HepG2 (cell line): ENCODE measurements around the gene B4GALT2. TPM values are rescaled to one million over a fixed set of nuclear protein-coding genes. Genes with fewer than 3 reads are reported as not detected.
A peak's percentile ranks its signal among the peaks of the same experiment; 100 is the strongest.

Experiments
- ATAC-seq: fragments of 200-7000 bp; cut with Tn5 transposase; 3 replicates; pipeline ENCODE4 v1.9.1; 2020; ENCODE audit warnings: mild to moderate bottlenecking, moderate library complexity
- BruUV-seq: library from RNA; stranded (reverse); fragments of 400-500 nt; replicated peaks from 2 replicates; lab custom pipeline; 2021; lab: Mats Ljungman, UMichigan
- CTCF ChIA-PET: fragments of 300-600 bp; formaldehyde crosslinking; extraction: SDS; loops from one replicate; lab custom pipeline; 2021; ENCODE audit warnings: low total read pairs, inconsistent platforms, low intra/inter-chr PET ratio; lab: Yijun Ruan, JAX
- POLR2A ChIA-PET: fragments of 350-600 bp; sonication (Branson Sonifier 250); formaldehyde crosslinking; loops from one replicate; lab custom pipeline; 2020; ENCODE audit warnings: antibody characterized with exemption, inconsistent platforms; lab: Yijun Ruan, JAX
- DNase-seq: peaks from one replicate; pipeline ENCODE4 v3.0.0-alpha.2; 2015; ENCODE audit warnings: low spot score
- FAIRE-seq: peaks from 3 replicates; lab custom pipeline; 2011; peaks lifted over from hg19 to GRCh38; lab: Jason Lieb, UNC
- H2AFZ ChIP-seq: one replicate; pipeline ENCODE4 v1.6.1; 2011; ENCODE audit warnings: low read length, inconsistent platforms
- H3K27ac ChIP-seq: fragments of 300-600 bp; 3 replicates; pipeline ENCODE4 v1.8.0; 2011; ENCODE audit warnings: mixed run types, mild to moderate bottlenecking, mixed read lengths, low read length, inconsistent platforms; ENCODE audit not compliant: insufficient read depth; ENCODE audit errors: extremely low read length
- H3K27me3 ChIP-seq, 2 experiments: fragments of 200-600 bp in 1 of 2; 2 replicates in 1 of 2; 3 replicates in 1 of 2; pipeline versions ENCODE4 v1.6.0 to v1.8.0; 2011; ENCODE audit warnings: low read length in 2 of 2, mild to moderate bottlenecking in 2 of 2, moderate library complexity in 2 of 2, inconsistent platforms in 1 of 2; ENCODE audit not compliant: insufficient read depth in 2 of 2, control insufficient read depth in 1 of 2
- H3K36me3 ChIP-seq, 2 experiments: fragments of 200-600 bp in 1 of 2; replicated peaks in 1 of 2; 2 replicates in 1 of 2; 3 replicates in 1 of 2; pipeline versions ENCODE4 v1.5.1 to v1.8.0; 2011; ENCODE audit warnings: low read length in 2 of 2, inconsistent platforms in 1 of 2; ENCODE audit not compliant: insufficient read depth in 2 of 2, control insufficient read depth in 1 of 2
- H3K4me1 ChIP-seq: 2 replicates; pipeline ENCODE4 v1.5.1; 2012; ENCODE audit warnings: low read length, inconsistent platforms; ENCODE audit not compliant: insufficient read depth
- H3K4me2 ChIP-seq: 2 replicates; pipeline ENCODE4 v1.6.0; 2011; ENCODE audit warnings: low read depth, low read length, inconsistent platforms
- H3K4me3 ChIP-seq, 3 experiments: fragments of 200-600 bp in 1 of 3; sonication (generic), shearing (Covaris generic) in 1 of 3; replicated peaks in 1 of 3; 2 replicates each; pipeline ENCODE4 v1.5.1; 2011 to 2016; ENCODE audit warnings: low read length in 3 of 3, inconsistent platforms in 2 of 3, low read depth in 2 of 3, mild to moderate bottlenecking in 2 of 3, control low read depth in 1 of 3, mixed read lengths in 1 of 3; ENCODE audit not compliant: insufficient read depth in 1 of 3
- H3K79me2 ChIP-seq: one replicate; pipeline ENCODE4 v1.6.1; 2011; ENCODE audit warnings: low read length, inconsistent platforms; ENCODE audit not compliant: insufficient read depth
- H3K9ac ChIP-seq: 2 replicates; pipeline ENCODE4 v1.6.0; 2011; ENCODE audit warnings: mild to moderate bottlenecking, low read depth, low read length, inconsistent platforms; ENCODE audit not compliant: insufficient read depth
- H3K9me3 ChIP-seq: 2 replicates; pipeline ENCODE4 v1.5.1; 2012; ENCODE audit warnings: mild to moderate bottlenecking, low read length
- H4K20me1 ChIP-seq: 2 replicates; pipeline ENCODE4 v1.6.0; 2011; ENCODE audit warnings: inconsistent platforms, mild to moderate bottlenecking, low read length, moderate library complexity; ENCODE audit not compliant: insufficient read depth
- CEBPB ChIP-seq: IDR thresholded peaks from 2 replicates; pipeline ENCODE4 v1.6.1; 2011; ENCODE audit warnings: low read depth, low read length, improper control_type of control experiment, borderline replicate concordance
- FOXJ3 ChIP-seq: sonication (generic); formaldehyde crosslinking; IDR thresholded peaks from 2 replicates; pipeline ENCODE4 v1.4.0; 2020; ENCODE audit warnings: missing genetic modification reagents, mild to moderate bottlenecking, borderline replicate concordance
- HNF4G ChIP-seq, 2 experiments: sonication (generic) in 1 of 2; formaldehyde crosslinking in 1 of 2; IDR thresholded peaks; 2 replicates each; pipeline versions ENCODE4 v1.4.0 to v1.6.1; 2011 to 2020; ENCODE audit warnings: borderline replicate concordance in 2 of 2, low read depth in 2 of 2, mild to moderate bottlenecking in 2 of 2, low read length in 1 of 2, missing genetic modification reagents in 1 of 2, moderate library complexity in 1 of 2
- MEIS2 ChIP-seq: sonication (generic); formaldehyde crosslinking; IDR thresholded peaks from 2 replicates; pipeline ENCODE4 v1.9.0; 2021; ENCODE audit warnings: mild to moderate bottlenecking, missing genetic modification reagents
- SNAPC5 ChIP-seq: sonication (generic); formaldehyde crosslinking; IDR thresholded peaks from 2 replicates; pipeline ENCODE4 v1.8.1; 2023; ENCODE audit warnings: mild to moderate bottlenecking, missing genetic modification reagents, borderline replicate concordance
- SP5 ChIP-seq: IDR thresholded peaks from 2 replicates; pipeline ENCODE4 v1.6.1; 2016; ENCODE audit warnings: low read depth, borderline replicate concordance
- SRF ChIP-seq: IDR thresholded peaks from 2 replicates; pipeline ENCODE4 v1.6.1; 2011; ENCODE audit warnings: mild to moderate bottlenecking, low read depth, low read length, moderate library complexity
- TCF7 ChIP-seq: sonication (generic); IDR thresholded peaks from 2 replicates; pipeline ENCODE4 v1.6.1; 2016; ENCODE audit warnings: antibody characterized with exemption, low read depth
- ZBTB33 ChIP-seq: sonication (generic); formaldehyde crosslinking; IDR thresholded peaks from 2 replicates; pipeline ENCODE4 v1.4.0; 2020; ENCODE audit warnings: missing genetic modification reagents
- ZNF235 ChIP-seq: sonication (generic); formaldehyde crosslinking; IDR thresholded peaks from 2 replicates; pipeline ENCODE4 v1.8.1; 2023; ENCODE audit warnings: mild to moderate bottlenecking, missing genetic modification reagents, borderline replicate concordance
- ZNF30 ChIP-seq: sonication (generic); formaldehyde crosslinking; IDR thresholded peaks from 2 replicates; pipeline ENCODE4 v1.5.0; 2020; ENCODE audit warnings: mild to moderate bottlenecking, missing genetic modification reagents
- ZNF703 ChIP-seq: sonication (generic); formaldehyde crosslinking; IDR thresholded peaks from 2 replicates; pipeline ENCODE4 v1.5.1; 2020; ENCODE audit warnings: missing genetic modification reagents, mild to moderate bottlenecking, moderate library complexity, borderline replicate concordance
- WGBS: methylation state at CpG from one replicate; pipeline ENCODE4 v1.1.6; 2017; ENCODE audit warnings: low lambda C conversion rate; 5-methylcytosine and 5-hydroxymethylcytosine counted together
- in situ Hi-C: cut with HindIII; loops from 2 replicates; pipeline ENCODE4 v1.10.0; 2017; ENCODE audit warnings: low pct_unique_long_range_greater_than_20kb; ENCODE audit not compliant: extremely low pct_ligation_motif_present
- intact Hi-C: fragments of 100-400 bp; cut with micrococcal nuclease; formaldehyde crosslinking; loops from one replicate; pipeline ENCODE4 v1.10.0; 2022; ENCODE audit not compliant: unreplicated experiment
- polyA plus RNA-seq, 8 experiments: library from polyadenylated mRNA; depleted of rRNA in 3 of 8; stranded (reverse) in 7 of 8; unstranded in 1 of 8; fragments of >200 nt; fragmentation: Illumina TruSeq in 4 of 8; extraction: Trizol in 4 of 8; gene quantifications; 2 replicates each; pipeline versions ENCODE4 v1.2.1 to v1.2.3, GENCODE V29; 2011 to 2016; ENCODE audit warnings: low read depth in 4 of 8, missing spikeins in 1 of 8, mixed read lengths in 1 of 8; ENCODE audit not compliant: insufficient read depth in 1 of 8
- total RNA-seq, 5 experiments: library from RNA; depleted of rRNA; stranded (reverse); fragments of >200 nt; fragmentation: Illumina TruSeq; extraction: Trizol; gene quantifications; 2 replicates each; pipeline ENCODE4 v1.2.3, GENCODE V29; 2016; ENCODE audit warnings: low read depth in 1 of 5

The B4GALT2 gene
- total and polyA plus RNA-seq, 2 of the 13 experiments (the other 11 are each of a cell fraction or from before 2014, with no cell fraction given) = 41.9 to 78.0 TPM

DNA sequence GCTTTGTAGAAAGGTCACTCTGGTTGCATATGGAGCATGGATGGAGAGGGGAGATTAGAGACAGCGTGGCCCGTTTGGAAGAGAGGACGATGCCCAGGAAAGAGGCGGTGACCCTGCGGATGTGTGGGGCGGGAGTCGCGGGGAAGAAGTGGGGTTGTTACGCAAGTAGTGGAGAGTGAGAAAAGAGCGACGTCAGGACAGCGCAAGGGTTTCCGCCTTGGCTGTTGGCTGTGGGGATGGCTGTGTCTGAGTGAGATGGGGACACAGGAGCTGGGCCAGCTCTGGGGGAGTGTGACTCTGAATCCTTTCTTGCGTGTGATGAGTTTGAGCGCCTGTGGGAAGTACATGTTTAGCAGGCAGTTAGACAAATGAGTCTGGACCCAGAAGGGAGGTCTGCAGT lies 3.8 kb downstream of the B4GALT2 start:
- FAIRE-seq (no peak), DNase-seq (no peak), ATAC-seq (no peak)
- Histone ChIP-seq H3K4me1 (peaks cover 73% of the 10 kb centered on the region), H2AFZ (no peak overlapping the region), H3K27ac (no peak overlapping the region), H3K36me3 (peaks cover 17 to 38% of the 10 kb centered on the region in 2 experiments; a peak in 4 of 5 replicates), H4K20me1 (no peaks in the 10 kb centered on the region), H3K4me3 (no peak overlapping the region), H3K27me3 (no peaks in the 10 kb centered on the region), H3K9ac (no peak overlapping the region), H3K4me2 (no peak overlapping the region), H3K79me2 (peaks cover 30% of the 10 kb centered on the region), H3K9me3 (no peaks in the 10 kb centered on the region)
- TF ChIP-seq TCF7 (no peak), ZBTB33 (CRISPR knock-in tag) (peak; percentile 42; the same call in 1 of the 2 replicates), ZNF703 (CRISPR knock-in tag) (no peak), SP5 (CRISPR knock-in tag) (no peak), ZNF30 (CRISPR knock-in tag) (no peak), CEBPB (peak; percentile 21; the same call in 1 of the 2 replicates), SRF (no peak), SNAPC5 (no peak), ZNF235 (CRISPR knock-in tag) (no peak), MEIS2 (CRISPR knock-in tag) (no peak), FOXJ3 (no peak), HNF4G (IDR thresholded peaks at IDR 0.05; ENCODE audit: borderline replicate concordance, low read depth, low read length) (no peak), HNF4G (CRISPR knock-in tag; IDR thresholded peaks at IDR 0.05; ENCODE audit: borderline replicate concordance, low read depth) (no peak)
- BruUV-seq = no TSS peak
- ChIA-PET CTCF (no interaction called here), POLR2A (interaction anchor here (1.0 kb wide), 1 partner anchor 13 kb away, joined by 3 read pairs; the partner anchor contains the start of gene DPH2)
- 93% methylated on average over 15 of the region's 15 CpGs for WGBS
- in situ Hi-C loops = no loop called here
- intact Hi-C loops = no loop called here
